Activated naive CD8-positive, alpha-beta T cell treated with anti-CD3 and anti-CD28 coated beads, Interleukin-2, amount 10 ng/mL, durations not matched to agents 7 days and 5 days (primary cell): ENCODE data around the gene ZBTB17. TPM values are rescaled to one million over a fixed set of nuclear protein-coding genes. Genes with fewer than 3 reads are reported as not detected.

ENCODE experiments used
- ATAC-seq: fragments of 150-1000 bp; cut with Tn5 transposase; one replicate; pipeline ENCODE4 v1.10.0; 2021; ENCODE audit warnings: low read depth, moderate library complexity
- POLR2A ChIA-PET: fragments of 350-600 bp; sonication (Branson Sonifier 250); formaldehyde crosslinking; loops from one replicate; lab custom pipeline; 2021; ENCODE audit warnings: antibody characterized with exemption; lab: Charles Lee
- DNase-seq: peaks from one replicate; pipeline ENCODE4 v3.0.0; 2021
- H3K27ac Mint-ChIP-seq: one replicate; pipeline ENCODE4 v1.8.0; 2022; ENCODE audit warnings: mild to moderate bottlenecking, mixed read lengths
- H3K27me3 Mint-ChIP-seq: one replicate; pipeline ENCODE4 v1.8.0; 2022; ENCODE audit warnings: mild to moderate bottlenecking, moderate library complexity, mixed read lengths
- H3K36me3 Mint-ChIP-seq: one replicate; pipeline ENCODE4 v1.8.0; 2021; ENCODE audit warnings: mild to moderate bottlenecking, mixed read lengths
- H3K4me1 Mint-ChIP-seq: one replicate; pipeline ENCODE4 v1.8.0; 2021; ENCODE audit warnings: mixed read lengths
- H3K4me3 Mint-ChIP-seq: one replicate; pipeline ENCODE4 v1.8.0; 2022; ENCODE audit warnings: mild to moderate bottlenecking, moderate library complexity, mixed read lengths
- H3K9me3 Mint-ChIP-seq: one replicate; pipeline ENCODE4 v1.8.0; 2021; ENCODE audit warnings: mixed read lengths
- total RNA-seq, 2 experiments: library from RNA; stranded (reverse); gene quantifications; one replicate each; pipeline ENCODE4 v1.2.3, GENCODE V29; 2021

The ZBTB17 gene
- total RNA-seq, 2 experiments from 2014 or later = 46.4 to 47.6 TPM

DNA sequence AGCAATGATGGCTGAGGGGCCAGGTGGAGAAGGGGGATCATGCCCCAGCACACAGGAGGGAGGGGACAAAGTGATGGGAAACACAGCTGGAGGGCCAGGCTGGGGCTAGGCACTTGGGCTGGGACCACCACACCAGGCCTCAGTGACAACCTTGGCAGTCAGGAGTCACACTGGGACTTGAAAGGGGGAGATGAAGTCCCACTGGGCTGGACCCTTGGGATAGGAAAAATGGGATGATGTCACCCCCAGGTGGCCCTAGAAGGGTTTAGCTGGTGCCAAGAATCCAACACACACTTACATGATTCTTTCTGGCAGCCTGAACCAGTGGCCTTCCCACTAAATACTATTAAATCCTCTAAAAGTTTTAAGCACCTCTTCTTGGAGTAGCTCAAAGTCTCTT, 17.1 kb downstream of the ZBTB17 start:
- DNase-seq (no peak), ATAC-seq (no peak)
- Mint-ChIP-seq H3K4me3 (no peak overlapping the region), H3K36me3 (peaks cover 13% of the 10 kb centered on the region), H3K9me3 (no peaks in the 10 kb centered on the region), H3K4me1 (peaks cover 29% of the 10 kb centered on the region), H3K27me3 (no peaks in the 10 kb centered on the region), H3K27ac (no peak overlapping the region)
- POLR2A ChIA-PET = interaction anchor here (0.6 to 2.9 kb wide), 2 partner anchors 17 to 44 kb away, joined by 4 to 7 read pairs; partner anchors contain the start of gene ZBTB17

DNA sequence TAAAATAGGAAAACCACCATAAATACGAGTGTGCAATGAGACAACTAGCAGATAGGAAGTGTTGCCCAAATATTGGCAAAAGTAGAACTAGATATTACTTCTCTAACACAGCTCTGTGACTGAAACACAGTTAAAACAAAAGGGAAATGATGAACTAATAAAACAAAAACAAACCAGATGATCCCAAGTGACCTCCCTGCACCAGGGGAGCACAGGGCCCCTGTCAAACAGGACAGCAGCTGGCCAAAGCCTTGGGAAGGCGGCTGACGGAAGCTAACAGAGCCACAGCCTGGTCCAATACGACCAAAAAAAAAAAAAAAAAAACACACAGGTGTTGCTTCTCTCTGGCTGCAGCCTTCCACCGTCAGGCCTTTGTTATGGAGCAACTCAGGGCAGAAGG, 17.8 kb downstream of the ZBTB17 start:
- POLR2A ChIA-PET = interaction anchor here (0.6 kb wide), 1 partner anchor 45 kb away, joined by 4 read pairs; no protein-coding TSS in a partner anchor
- DNase-seq (no peak), ATAC-seq (no peak)
- H3K4me3 Mint-ChIP-seq = no peak overlapping the region
- H3K9me3 Mint-ChIP-seq = no peaks in the 10 kb centered on the region
- no peak overlapping the region for H3K27ac Mint-ChIP-seq
- peaks cover 26% of the 10 kb centered on the region for H3K4me1 Mint-ChIP-seq
- no peaks in the 10 kb centered on the region for H3K27me3 Mint-ChIP-seq
- peaks cover 11% of the 10 kb centered on the region for H3K36me3 Mint-ChIP-seq

DNA sequence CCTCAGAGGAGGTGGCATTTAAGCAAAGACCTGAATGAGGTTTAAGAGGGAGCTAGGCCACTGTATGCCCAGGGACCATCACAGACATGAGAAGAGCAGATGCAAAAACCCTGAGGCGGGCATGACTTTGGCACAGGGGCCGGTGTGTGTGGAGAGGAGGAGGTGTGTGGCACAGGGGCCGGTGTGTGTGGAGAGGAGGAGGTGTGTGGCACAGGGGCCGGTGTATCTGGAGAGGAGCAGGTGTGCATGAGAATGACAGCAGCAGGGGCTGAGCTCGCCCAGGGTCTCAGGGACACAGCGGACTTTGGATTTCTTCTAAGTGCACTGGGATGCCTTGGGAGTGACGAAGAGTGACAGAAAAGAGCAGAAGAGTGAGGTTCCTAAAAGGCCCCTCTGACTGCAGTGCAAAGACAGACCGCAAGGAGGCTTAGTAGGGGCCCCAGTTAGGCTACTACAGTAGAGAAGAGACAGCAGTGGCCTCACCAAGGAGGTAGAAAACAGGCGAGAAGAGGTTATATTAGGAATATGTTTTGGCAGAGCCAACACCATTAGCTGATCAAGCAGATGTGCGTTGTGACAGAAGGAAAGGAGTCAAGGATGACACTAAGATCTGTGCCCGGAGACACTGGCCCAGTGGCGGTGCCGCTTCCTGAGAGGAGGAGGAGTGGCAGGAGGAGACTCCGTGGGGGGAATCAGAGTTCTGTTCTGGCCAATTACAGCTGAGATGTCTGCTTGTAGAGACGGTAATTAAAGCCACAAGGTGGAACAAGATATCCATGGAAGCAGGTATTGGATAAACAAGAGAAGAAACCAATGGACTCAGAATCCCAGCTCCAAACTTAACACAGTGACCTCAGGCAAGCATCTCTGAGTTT, 18.4 kb downstream of the ZBTB17 start:
- H3K27ac Mint-ChIP-seq = no peak overlapping the region
- H3K27me3 Mint-ChIP-seq = no peaks in the 10 kb centered on the region
- ATAC-seq = no peak
- no peak for DNase-seq
- POLR2A ChIA-PET = interaction anchor here (0.7 kb wide), 1 partner anchor 15 kb away, joined by 3 read pairs; no protein-coding TSS in a partner anchor
- no peaks in the 10 kb centered on the region for H3K9me3 Mint-ChIP-seq
- no peak overlapping the region for H3K4me3 Mint-ChIP-seq
- H3K36me3 Mint-ChIP-seq = peaks cover 15% of the 10 kb centered on the region
- peaks cover 27% of the 10 kb centered on the region for H3K4me1 Mint-ChIP-seq

DNA sequence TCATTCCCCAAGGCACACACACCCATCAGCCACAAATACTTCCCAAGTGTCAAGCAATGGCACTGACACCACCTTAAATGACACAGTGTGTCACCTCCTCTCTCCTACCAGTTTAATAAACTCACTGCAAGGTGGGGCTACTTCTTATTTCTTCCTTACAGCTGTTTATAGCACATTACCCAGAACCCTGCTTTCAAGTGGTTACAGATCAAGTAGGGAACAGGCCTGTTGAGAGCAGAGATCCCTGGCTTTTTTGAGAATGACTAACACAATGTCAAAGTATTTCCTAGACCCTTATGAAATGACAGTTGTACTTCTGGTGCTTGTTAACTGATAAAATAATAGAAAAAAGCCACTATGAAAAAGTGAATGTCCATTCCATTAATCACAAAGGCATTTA, 19.8 kb downstream of the ZBTB17 start:
- peaks cover 15% of the 10 kb centered on the region for H3K36me3 Mint-ChIP-seq
- H3K9me3 Mint-ChIP-seq = no peaks in the 10 kb centered on the region
- ATAC-seq (peak; percentile 38), DNase-seq (no peak)
- H3K4me3 Mint-ChIP-seq = no peak overlapping the region
- H3K4me1 Mint-ChIP-seq = peaks cover 39% of the 10 kb centered on the region
- POLR2A ChIA-PET = no interaction called here
- peak overlapping the region; percentile 30 for H3K27ac Mint-ChIP-seq
- no peaks in the 10 kb centered on the region for H3K27me3 Mint-ChIP-seq

DNA sequence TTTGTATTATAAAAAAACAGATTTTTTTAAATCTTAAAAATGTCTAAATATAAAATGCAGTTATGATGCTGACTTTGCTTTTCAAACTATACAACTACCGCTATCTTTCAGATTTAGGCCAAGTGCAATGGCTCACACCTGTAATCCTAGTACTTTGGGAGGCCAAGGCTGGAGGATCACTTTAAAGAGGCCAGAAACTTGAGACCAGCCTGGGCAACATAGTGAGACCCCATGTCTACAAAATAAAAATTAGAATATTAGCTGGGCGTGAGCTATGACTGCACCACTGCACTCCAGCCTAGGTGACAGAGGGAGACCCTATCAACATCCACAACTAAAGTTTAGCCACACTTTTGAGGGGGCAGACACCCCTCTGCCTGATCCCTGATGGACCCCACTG, 20.3 kb downstream of the ZBTB17 start:
- Mint-ChIP-seq H3K27ac (peak overlapping the region; percentile 30), H3K4me3 (no peak overlapping the region), H3K36me3 (peaks cover 15% of the 10 kb centered on the region), H3K27me3 (no peaks in the 10 kb centered on the region), H3K9me3 (no peaks in the 10 kb centered on the region), H3K4me1 (peaks cover 44% of the 10 kb centered on the region)
- no peak for DNase-seq
- POLR2A ChIA-PET = no interaction called here
- no peak for ATAC-seq

DNA sequence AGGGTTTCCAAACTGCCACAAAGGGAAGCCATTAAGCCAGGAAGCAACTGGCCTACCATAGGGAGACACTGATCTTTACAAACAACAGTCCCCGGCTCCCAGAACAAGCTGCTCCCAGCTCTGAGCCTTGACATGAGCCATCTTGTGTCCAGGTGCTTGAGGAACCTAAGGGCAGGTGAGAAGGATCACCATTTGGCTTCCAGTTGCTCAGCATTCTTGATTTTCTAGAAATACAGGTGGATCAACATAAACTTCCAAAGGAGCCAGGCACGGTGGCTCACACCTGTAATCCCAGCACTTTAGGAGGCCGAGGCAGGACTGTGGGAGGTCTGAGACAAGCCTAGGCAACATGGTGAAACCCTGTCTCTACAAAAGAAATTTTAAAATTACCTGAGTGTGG, 21.6 kb downstream of the ZBTB17 start:
- Mint-ChIP-seq H3K36me3 (peaks cover 15% of the 10 kb centered on the region), H3K27ac (no peak overlapping the region), H3K4me1 (peaks cover 53% of the 10 kb centered on the region), H3K9me3 (no peaks in the 10 kb centered on the region), H3K27me3 (no peaks in the 10 kb centered on the region), H3K4me3 (no peak overlapping the region)
- DNase-seq = no peak
- ATAC-seq = no peak
- POLR2A ChIA-PET = no interaction called here

DNA sequence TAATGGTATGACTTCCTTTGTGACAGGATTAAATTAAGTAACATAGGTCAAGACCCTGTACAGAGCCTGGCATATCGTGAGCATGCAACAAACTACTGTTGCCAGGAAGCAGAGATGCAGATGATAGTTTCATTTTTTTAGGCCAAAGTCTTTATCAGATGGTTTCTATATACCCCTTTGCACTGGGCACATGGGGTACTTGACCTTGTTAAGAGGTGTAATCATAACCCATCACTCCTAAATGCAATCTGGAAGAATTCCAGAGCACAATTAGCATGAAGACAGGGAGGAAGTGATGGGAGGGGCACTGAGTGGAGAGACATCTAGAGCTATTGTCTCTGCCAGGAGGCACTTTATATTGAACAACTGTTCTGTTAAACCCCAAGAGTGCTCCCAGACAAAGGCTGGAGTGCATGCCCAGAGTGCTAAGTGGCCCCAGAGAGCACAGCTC, 22.1 kb downstream of the ZBTB17 start:
- Mint-ChIP-seq H3K4me1 (peaks cover 58% of the 10 kb centered on the region), H3K9me3 (no peaks in the 10 kb centered on the region), H3K27me3 (no peaks in the 10 kb centered on the region), H3K36me3 (peaks cover 15% of the 10 kb centered on the region), H3K27ac (peak overlapping the region; percentile 36), H3K4me3 (no peak overlapping the region)
- DNase-seq (no peak), ATAC-seq (no peak)
- POLR2A ChIA-PET = no interaction called here

DNA sequence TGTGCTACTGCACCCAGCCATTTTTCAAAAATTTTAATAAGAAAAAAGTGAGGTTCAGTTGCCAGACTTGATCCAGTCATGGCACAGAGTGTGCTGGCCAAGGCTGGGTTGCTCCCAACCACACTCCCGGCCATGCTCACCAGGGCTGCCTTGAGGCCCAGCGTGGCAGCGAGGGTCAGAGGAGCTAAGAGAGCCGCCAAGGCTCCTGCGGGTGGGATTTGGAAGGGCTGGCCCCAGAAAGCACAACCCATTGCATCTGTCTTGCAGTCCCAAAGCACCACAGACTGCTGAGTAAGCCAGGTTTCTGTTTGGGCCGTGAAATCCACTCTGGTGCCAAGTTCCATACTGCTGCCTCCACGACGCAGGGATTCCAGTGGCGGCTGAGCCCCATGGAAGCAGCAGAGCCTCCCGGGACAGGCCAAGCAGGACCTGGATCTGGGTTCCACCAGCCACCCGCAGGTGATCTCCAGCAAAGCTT, 22.6 kb downstream of the ZBTB17 start:
- H3K27ac Mint-ChIP-seq = peak overlapping the region; percentile 36
- peaks cover 15% of the 10 kb centered on the region for H3K36me3 Mint-ChIP-seq
- peaks cover 61% of the 10 kb centered on the region for H3K4me1 Mint-ChIP-seq
- H3K4me3 Mint-ChIP-seq = no peak overlapping the region
- no peaks in the 10 kb centered on the region for H3K9me3 Mint-ChIP-seq
- no peaks in the 10 kb centered on the region for H3K27me3 Mint-ChIP-seq
- POLR2A ChIA-PET = no interaction called here
- ATAC-seq = no peak
- DNase-seq = no peak

DNA sequence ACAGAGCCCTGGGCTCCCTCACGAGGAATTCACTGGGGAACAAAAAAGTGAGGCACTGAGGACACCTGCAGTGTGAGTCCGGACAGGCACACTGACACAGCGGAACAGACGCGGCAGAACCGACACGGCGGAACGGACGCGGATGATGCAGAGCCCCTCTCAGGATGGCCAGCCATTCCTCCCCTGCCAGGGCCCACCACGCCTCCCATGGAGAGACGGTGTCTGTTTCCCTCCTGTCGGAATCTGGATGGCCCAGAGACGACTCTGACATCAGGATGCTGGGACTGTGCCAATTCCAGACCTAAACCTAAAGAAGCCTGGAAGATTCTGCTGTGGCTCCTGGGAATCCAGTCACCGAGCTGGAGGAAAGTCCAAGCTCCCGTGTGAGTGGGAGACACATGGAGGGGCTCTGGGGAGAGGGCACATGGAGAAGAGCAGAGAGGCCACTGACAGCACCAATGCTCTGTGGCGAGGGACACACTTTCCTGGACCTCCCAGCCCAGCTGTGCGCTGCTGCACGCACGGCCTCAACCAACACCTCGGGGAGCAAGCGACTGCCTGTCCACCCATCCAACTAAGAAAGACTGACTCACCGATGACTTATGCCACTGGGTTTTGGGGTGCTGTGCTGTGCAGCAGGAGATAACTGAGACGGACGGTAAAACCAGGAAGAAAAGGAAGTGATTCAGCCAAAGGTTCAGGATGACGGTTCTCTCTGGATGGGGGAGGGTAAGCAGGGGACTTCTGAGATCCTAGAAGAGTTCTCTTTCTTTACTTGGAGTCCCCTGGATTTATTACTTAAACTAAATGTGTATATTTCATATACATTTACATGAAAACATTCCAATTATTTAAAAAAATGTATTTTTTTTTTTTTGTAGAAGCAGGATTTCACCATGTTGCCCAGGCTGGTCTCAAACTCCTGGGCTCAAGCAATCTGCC, 23.3 kb downstream of the ZBTB17 start:
- H3K4me1 Mint-ChIP-seq = peaks cover 57% of the 10 kb centered on the region
- H3K27ac Mint-ChIP-seq = peak overlapping the region; percentile 6
- ATAC-seq = no peak
- DNase-seq = no peak
- H3K9me3 Mint-ChIP-seq = no peaks in the 10 kb centered on the region
- POLR2A ChIA-PET = no interaction called here
- no peak overlapping the region for H3K4me3 Mint-ChIP-seq
- H3K27me3 Mint-ChIP-seq = no peaks in the 10 kb centered on the region
- H3K36me3 Mint-ChIP-seq = peaks cover 13% of the 10 kb centered on the region

DNA sequence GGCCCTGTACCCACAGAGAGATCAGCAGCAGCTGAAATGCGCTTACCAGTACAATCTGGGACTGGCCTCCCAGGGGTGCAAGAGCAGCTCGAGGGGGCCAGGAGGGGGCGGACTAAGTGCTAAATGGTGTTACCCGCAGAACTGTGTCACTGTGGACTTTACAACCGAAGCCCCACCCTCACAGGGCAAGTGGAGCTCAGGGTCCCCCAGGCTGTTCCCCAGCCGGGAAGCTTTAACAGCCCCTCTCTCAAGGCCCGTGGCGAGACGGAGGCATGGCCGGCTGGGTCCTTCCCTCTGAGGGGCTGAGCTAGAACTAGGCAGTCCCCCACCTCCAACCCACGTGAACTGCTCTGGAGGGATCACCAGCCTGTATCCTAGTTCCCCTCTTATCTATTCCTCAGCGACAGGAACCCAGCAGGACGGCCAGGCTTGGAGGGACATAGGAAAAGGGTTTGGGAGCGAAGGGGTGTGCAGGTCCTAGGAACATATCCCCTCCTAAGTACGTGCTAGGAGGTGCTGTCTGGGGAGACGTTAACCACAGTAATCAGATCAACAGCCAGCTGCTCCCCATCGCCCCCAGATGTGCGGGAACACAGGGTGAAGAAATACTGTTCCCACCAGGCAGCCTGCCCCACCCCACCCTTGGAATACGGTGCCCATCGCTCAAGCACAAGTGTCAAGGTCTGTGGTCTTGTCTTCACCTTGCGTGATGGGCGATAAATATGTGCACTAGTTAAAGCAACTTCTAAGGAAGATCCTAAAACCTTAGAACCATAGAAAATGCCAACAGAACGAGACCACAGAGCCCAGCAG, 24.4 kb downstream of the ZBTB17 start:
- peak overlapping the region; percentile 85 for H3K27ac Mint-ChIP-seq
- DNase-seq (no peak), ATAC-seq (no peak)
- no peaks in the 10 kb centered on the region for H3K9me3 Mint-ChIP-seq
- no peaks in the 10 kb centered on the region for H3K27me3 Mint-ChIP-seq
- peaks cover 12% of the 10 kb centered on the region for H3K36me3 Mint-ChIP-seq
- peaks cover 56% of the 10 kb centered on the region for H3K4me1 Mint-ChIP-seq
- H3K4me3 Mint-ChIP-seq = no peak overlapping the region
- POLR2A ChIA-PET = interaction anchor here (1.1 kb wide), 1 partner anchor 101 kb away, joined by 3 read pairs; no protein-coding TSS in a partner anchor

DNA sequence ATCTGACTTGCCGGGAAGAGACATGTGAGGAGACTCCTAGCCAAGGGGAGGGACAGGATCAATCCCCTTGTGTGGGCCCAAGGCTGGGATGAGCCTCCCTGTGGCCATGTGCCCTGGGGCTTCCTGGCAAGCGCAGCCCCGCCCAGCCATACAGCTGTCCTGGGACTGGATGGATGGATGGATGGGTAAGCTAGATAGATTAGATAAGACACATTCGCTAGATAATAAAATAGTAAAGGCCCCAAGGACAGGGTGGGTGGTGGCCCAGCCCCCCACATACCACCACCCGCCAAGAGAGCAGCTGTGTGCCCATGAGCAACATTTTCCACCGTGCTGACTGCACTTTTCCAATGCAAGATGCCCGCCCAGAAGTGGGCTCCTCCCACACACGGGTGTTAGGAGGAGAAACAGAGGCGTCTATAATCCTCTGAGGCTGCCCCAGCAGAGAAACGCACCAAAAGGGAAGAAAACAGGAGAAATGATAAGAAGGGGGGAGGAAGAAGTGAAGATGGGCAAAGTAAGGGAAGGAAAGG, 25.1 kb downstream of the ZBTB17 start:
- ATAC-seq (peak; percentile 22), DNase-seq (no peak)
- Mint-ChIP-seq H3K27me3 (no peaks in the 10 kb centered on the region), H3K4me1 (peaks cover 49% of the 10 kb centered on the region), H3K36me3 (peaks cover 13% of the 10 kb centered on the region), H3K4me3 (peak overlapping the region; percentile 31), H3K9me3 (no peaks in the 10 kb centered on the region), H3K27ac (peak overlapping the region; percentile 85)
- POLR2A ChIA-PET = interaction anchor here (0.8 to 1.1 kb wide), 2 partner anchors 26 to 100 kb away, joined by 3 to 5 read pairs; no protein-coding TSS in a partner anchor

DNA sequence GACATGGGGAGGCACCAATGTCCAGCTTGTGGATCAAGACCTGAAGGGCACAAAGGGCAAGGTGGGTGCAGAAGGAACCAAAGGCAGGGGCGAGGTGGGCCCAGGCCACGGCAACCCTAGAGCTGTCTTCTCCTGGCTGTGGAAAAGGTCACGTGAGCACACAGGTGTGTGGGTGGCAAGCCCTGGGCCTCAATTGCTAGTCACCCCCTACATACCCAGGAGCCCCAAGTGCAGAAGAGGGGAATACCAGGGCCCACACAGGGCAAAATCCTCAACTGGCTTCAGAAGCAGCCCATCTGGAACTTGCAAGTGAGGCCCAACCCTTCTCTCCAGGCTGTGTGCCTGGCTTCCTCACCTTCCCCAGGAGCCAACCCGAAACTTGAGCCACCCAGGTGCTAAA, 25.6 kb downstream of the ZBTB17 start:
- Mint-ChIP-seq H3K36me3 (peaks cover 13% of the 10 kb centered on the region), H3K27me3 (no peaks in the 10 kb centered on the region), H3K4me3 (no peak overlapping the region), H3K4me1 (peaks cover 47% of the 10 kb centered on the region), H3K27ac (peak overlapping the region; percentile 85), H3K9me3 (no peaks in the 10 kb centered on the region)
- ATAC-seq (peak; percentile 4), DNase-seq (no peak)
- POLR2A ChIA-PET = interaction anchor here (0.6 to 1.1 kb wide), 4 partner anchors 12 to 103 kb away, joined by 3 to 5 read pairs (median 3); partner anchors contain the start of gene SPEN
